Left lobe of liver (tissue), 2 donors: ENCODE results near the gene UGT3A2. TPM values are rescaled to one million over a fixed set of nuclear protein-coding genes. Genes with fewer than 3 reads are reported as not detected.

ENCODE experiments used
- ATAC-seq: fragments of 200-7000 bp; cut with Tn5 transposase; one replicate; pipeline ENCODE4 v1.9.1; 2020; ENCODE audit warnings: mild to moderate bottlenecking, moderate library complexity
- DNase-seq: peaks from one replicate; pipeline ENCODE4 v3.0.0-alpha.2; 2020; ENCODE audit warnings: low spot score
- total RNA-seq: library from RNA; stranded (reverse); gene quantifications from one replicate; pipeline ENCODE4 v1.2.1, GENCODE V29; 2021
- donor health status: DM: no; HTN: no; CAD: no; lungs with moderate emphysema.
- donor health status: DM: no; HTN: yes; CAD: no.

UGT3A2 gene
- total RNA-seq, 1 donor from 2014 or later: 0.18 TPM

DNA sequence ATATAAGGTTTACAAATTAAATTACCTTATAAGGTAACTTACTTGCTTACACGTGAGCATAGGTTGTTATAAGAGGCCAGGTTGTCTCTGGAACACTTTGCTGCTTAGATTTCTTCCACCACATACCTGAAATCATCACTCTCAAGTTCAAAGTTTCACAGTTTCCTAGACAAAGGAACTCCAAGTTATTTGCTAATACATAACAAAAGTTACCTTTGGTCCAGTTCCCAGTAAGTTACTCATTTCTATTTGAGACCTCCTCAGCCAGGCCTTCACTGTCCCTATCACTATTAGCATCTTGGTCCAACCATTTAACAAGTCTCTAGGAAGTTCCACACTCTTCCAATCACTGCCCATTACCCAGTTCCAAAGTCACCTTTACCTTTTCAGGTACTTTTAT, 57.0 kb downstream of the UGT3A2 start:
- no peak for DNase-seq
- no peak for ATAC-seq

DNA sequence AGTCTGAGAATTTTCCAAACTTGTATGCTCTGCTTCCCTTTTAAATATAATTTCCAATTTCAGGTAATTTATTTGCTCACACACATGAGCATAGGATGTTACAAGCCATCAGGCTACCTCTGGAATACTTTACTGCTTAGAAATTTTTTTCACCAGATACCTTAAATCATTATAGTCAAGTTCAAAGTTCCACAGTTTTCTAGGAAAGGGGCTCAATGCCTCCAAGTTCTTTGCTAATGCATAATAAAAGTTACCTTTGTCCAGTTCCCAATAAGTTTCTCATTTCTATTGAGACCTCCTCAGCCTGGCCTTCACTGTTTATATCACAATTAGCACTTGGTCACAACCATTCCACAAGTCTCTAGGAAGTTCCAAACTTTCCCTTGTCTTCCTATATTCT, 59.3 kb downstream of the UGT3A2 start:
- DNase-seq (no peak), ATAC-seq (no peak)

DNA sequence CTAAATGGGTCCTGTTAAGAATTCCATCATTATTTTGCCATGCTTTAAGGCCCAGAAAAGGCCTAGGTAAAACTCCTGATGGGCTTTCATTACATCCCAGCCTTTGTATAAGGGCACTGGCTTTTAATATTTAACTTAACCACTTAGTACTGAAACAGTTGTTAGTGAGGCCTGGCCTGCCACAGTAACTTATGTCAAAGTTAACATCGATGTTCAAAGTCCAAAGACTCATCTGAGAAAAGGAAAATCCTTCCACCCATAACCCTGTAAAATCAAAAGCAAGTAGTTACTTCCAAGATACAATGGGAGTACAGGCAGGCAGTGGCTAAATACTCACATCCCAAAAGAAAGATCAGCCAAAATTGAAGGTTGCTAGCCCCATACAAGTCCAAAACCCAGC, 60.5 kb downstream of the UGT3A2 start:
- DNase-seq: no peak
- ATAC-seq: no peak

DNA sequence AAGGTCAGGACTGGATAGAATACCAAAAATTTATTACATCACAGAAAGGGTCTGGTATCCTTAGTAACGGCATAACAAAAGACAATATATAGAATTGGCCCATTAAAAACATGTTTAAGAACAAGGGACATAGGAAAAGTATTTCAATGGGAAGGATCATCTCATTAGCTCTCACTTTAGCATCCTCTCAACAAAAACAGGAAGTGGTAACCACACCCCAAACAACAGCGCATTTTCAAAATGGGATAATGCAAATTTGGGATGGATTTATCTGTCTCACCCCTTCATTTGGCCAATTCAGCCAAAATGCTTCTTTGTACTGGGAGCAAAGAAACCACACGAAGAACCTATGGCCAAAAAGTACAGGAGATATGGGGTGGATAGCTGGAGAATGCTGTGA, 65.7 kb downstream of the UGT3A2 start:
- no peak for DNase-seq
- ATAC-seq: no peak

DNA sequence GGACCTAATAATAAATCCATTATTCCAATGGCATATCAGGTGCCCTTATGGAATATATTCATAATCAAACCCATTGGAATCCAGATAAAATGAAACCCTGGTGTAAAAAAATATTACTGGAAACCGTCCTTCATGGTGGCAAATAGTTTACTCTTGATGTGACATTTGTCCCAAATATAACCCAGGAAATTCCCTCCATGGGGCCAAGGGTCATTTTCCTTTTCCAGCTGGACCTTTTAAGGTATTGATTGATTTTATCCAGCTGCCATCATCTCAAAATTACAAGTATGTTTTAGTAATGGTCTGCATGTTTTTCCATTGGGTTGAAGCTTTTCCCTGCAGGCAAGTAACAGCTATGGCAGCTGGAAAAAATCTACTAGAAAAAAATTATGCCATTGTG, 67.1 kb downstream of the UGT3A2 start:
- peak; percentile 77 for ATAC-seq
- DNase-seq: peak; percentile 49

DNA sequence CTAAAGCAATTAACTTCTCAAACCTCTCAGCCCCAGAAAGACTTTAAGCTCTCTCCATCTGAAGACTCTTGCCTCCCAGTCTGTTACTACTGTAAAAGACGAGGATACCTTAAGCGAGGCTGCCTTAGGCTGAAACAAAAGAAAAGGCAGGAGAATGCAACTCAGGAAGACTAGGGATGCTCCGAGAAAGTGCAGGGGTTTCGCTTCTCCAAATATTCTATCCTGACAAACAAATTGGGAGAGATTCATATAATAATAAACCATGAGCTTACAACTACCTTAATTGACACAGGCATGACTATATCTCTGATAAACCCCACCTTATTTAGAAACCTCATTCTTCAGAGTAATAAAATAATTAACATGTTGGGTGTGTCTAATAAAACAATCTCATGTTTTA, 70.6 kb downstream of the UGT3A2 start:
- ATAC-seq: no peak
- DNase-seq: no peak

DNA sequence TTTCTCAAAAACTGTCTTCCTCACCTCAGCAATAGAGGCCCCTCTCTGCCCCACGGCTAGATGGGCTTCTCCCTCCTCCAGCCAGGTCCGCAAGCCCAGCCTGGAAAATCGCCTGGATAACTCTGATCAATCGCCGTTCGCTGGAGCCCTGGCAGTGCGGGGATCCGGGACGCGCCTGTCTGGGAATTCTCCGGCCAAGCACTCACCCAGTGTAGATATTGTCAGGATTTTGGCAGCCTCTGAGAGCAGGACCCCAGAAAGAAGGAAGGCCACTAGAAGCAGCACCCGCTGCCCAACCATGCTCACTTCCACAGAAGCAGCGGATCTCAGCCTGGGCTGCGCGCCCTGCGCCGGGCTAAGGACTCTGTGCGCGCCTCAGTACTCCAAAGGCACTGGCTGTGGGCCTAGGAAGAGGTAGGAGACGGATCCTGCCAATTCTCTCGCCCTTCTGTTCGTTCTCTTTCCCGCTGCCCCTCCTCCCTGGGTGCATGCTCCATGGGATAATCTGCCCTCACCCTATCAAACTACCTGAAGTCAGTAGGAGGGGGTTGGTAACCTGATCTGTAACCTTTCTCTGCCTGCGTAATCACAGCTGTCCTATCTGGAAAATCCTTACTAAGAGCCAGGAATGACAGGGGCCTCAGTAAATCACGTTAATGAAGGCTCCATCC, 75.6 kb downstream of the UGT3A2 start, which contains the start of gene UGT3A1:
TSS of gene UGT3A1 (minus strand) at position 450 of the 671 bp plus-strand sequence. CDS start at position 300, 150 bp downstream.
- ATAC-seq (peak; percentile 91), DNase-seq (peak; percentile 90)

DNA sequence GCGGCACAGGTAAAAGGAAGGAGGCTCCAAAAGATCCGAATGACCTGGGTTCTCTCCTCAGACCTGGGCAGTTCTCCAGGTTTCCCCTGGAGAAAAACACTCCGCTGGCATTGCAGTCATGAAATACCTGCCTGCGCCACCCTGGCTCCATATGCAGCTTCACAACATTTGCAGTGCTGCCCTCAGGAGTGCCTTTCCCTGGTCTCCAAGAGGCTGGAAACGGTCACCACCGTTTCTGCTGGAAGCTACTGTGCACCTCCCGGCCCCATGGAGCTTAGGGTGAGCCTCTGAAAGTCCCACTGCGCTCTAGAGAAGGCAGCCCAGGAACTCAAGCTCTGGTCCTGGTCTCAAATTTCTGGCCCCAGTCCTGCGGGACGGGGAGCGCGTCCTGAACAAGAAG, 76.2 kb downstream of the UGT3A2 start:
- peak; percentile 79 for DNase-seq
- peak; percentile 77 for ATAC-seq

DNA sequence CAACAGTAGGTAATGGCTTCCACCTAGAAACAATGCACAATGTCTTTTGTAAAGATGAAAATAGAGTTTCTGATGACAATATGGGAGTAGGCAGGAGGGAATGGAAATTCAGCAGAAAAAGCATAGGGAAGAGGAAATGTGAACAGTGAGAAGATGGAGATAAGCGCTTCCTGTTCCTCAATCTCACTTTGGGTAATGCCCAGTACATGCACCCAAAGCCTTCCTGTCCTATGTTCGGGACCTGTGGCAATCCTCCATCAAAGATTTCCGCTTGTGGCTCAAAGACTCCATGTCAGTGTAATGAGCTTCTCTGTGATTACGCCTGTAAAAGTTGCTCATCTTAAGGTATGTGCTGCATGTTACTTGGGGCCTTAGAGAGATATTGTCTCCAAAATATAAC, 78.2 kb downstream of the UGT3A2 start:
- DNase-seq (no peak), ATAC-seq (no peak)

DNA sequence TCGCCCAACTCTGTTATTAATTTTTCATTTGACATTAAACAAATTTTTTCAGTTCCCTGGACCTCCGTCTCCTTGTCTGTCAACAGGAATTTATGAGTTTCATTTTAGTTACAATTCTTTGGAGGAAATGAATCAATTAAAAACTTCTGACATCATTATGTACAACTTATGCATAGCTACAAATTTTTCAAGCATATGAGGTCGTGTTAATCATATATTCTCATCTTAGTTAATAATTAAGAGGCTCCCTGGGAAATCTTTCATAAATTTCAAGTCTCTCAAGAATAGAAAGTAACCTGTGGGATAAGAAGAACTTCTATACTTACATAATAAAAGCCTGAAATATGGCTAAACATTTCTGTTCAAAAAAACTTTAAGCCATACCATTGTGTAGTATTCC, 78.9 kb downstream of the UGT3A2 start:
- DNase-seq (no peak), ATAC-seq (no peak)

Other genes with a start within 250 kb of the UGT3A2 start
- gene IL7R, start 210.0 kb downstream of the UGT3A2 start, total RNA-seq: 2.4 TPM
- gene CAPSL, start 128.3 kb downstream of the UGT3A2 start, total RNA-seq: not detected
- gene UGT3A1, start 75.5 kb downstream of the UGT3A2 start, total RNA-seq: 20.3 TPM
- gene LMBRD2, start 85.0 kb upstream of the UGT3A2 start, total RNA-seq: 8.9 TPM
- gene SKP2, start 85.2 kb upstream of the UGT3A2 start, total RNA-seq: 28.9 TPM
- gene NADK2, start 175.0 kb upstream of the UGT3A2 start, total RNA-seq: 185 TPM
- 3.3 TPM for gene RANBP3L, start 235.0 kb upstream of the UGT3A2 start, total RNA-seq